ENCODE data around the gene ATP5F1A. TPM values are rescaled to one million over a fixed set of nuclear protein-coding genes. Genes with fewer than 3 reads are reported as not detected.
"Not testable (repeated sequence)": the region's sequence is repeated elsewhere in the genome, so short reads cannot be mapped to it uniquely, and the experiment has no call there.

The ATP5F1A gene
- polyA plus RNA-seq, 4 donors = 536 to 675 (median 608) TPM

- 99 to 100% (median 100%) methylated on average over 4 of the region's 4 CpGs for WGBS, 3 donors
- FAIRE-seq = not testable (repeated sequence)
Measured at GRCh38 chr18:46126625-46127024, 28.5 kb upstream of the ATP5F1A start.

GRCh38 chr18:46113751-46114150, 15.7 kb upstream of the ATP5F1A start:
- Histone ChIP-seq H3K4me1 (ENCODE audit: control insufficient read depth in 3 of 3, insufficient read depth in 2 of 3, low read depth in 1 of 3, low read length in 2 of 3) (no peaks in the 10 kb centered on the region), H3K9me3 (ENCODE audit: control insufficient read depth in 2 of 2, insufficient read depth in 1 of 2, low read depth in 1 of 2, low read length in 1 of 2) (peaks cover 0 to 4% of the 10 kb centered on the region in 2 donors), H3K27ac (ENCODE audit: low read depth in 1 of 3, low read length in 2 of 3) (no peak overlapping the region), H3K27me3 (ENCODE audit: control insufficient read depth in 3 of 3, insufficient read depth in 3 of 3, low read length in 3 of 3) (no peaks in the 10 kb centered on the region), H3K36me3 (ENCODE audit: control insufficient read depth in 3 of 3, insufficient read depth in 2 of 3, low read depth in 1 of 3, low read length in 3 of 3) (peaks cover 0 to 23% (median 2%) of the 10 kb centered on the region in 3 donors), H3K4me3 (ENCODE audit: low read depth in 1 of 3, low read length in 3 of 3) (no peak overlapping the region)
- FAIRE-seq = no peak
- DNase-seq = no peak
- 91 to 100% (median 96%) methylated on average over 1 of the region's 1 CpG for WGBS, 3 donors

More at GRCh38 chr18:46126625-46127024, 28.5 kb upstream of the ATP5F1A start:
- H3K4me1 ChIP-seq (ENCODE audit: control insufficient read depth in 3 of 3, insufficient read depth in 2 of 3, low read depth in 1 of 3, low read length in 2 of 3); H3K27me3 ChIP-seq (ENCODE audit: control insufficient read depth in 3 of 3, insufficient read depth in 3 of 3, low read length in 3 of 3); H3K9me3 ChIP-seq (ENCODE audit: control insufficient read depth in 2 of 2, insufficient read depth in 1 of 2, low read depth in 1 of 2, low read length in 1 of 2); H3K4me3 ChIP-seq (ENCODE audit: low read depth in 1 of 3, low read length in 3 of 3); H3K27ac ChIP-seq (ENCODE audit: low read depth in 1 of 3, low read length in 2 of 3); DNase-seq: not testable (repeated sequence)
- peaks cover 2 to 37% (median 4%) of the 10 kb centered on the region in 3 donors for H3K36me3 ChIP-seq (ENCODE audit: control insufficient read depth in 3 of 3, insufficient read depth in 2 of 3, low read depth in 1 of 3, low read length in 3 of 3)

- 95 to 96% (median 96%) methylated on average over 3 of the region's 3 CpGs for WGBS, 3 donors
Measured at GRCh38 chr18:46110406-46110805, 12.3 kb upstream of the ATP5F1A start.

GRCh38 chr18:46109386-46109785, 11.3 kb upstream of the ATP5F1A start:
- Histone ChIP-seq H3K27ac (ENCODE audit: low read depth in 1 of 3, low read length in 2 of 3) (no peak overlapping the region), H3K4me3 (ENCODE audit: low read depth in 1 of 3, low read length in 3 of 3) (no peak overlapping the region), H3K9me3 (ENCODE audit: control insufficient read depth in 2 of 2, insufficient read depth in 1 of 2, low read depth in 1 of 2, low read length in 1 of 2) (peaks cover 0 to 4% of the 10 kb centered on the region in 2 donors), H3K36me3 (ENCODE audit: control insufficient read depth in 3 of 3, insufficient read depth in 2 of 3, low read depth in 1 of 3, low read length in 3 of 3) (peaks cover 0 to 16% (median 3%) of the 10 kb centered on the region in 3 donors), H3K27me3 (ENCODE audit: control insufficient read depth in 3 of 3, insufficient read depth in 3 of 3, low read length in 3 of 3) (no peaks in the 10 kb centered on the region), H3K4me1 (ENCODE audit: control insufficient read depth in 3 of 3, insufficient read depth in 2 of 3, low read depth in 1 of 3, low read length in 2 of 3) (no peaks in the 10 kb centered on the region)
- WGBS, 3 donors = 89 to 97% (median 93%) methylated on average over 5 of the region's 5 CpGs
- DNase-seq (no peak), FAIRE-seq (no peak)

More at GRCh38 chr18:46110406-46110805, 12.3 kb upstream of the ATP5F1A start:
- H3K4me3 ChIP-seq (ENCODE audit: low read depth in 1 of 3, low read length in 3 of 3) = no peak overlapping the region
- peaks cover 0 to 4% of the 10 kb centered on the region in 2 donors for H3K9me3 ChIP-seq (ENCODE audit: control insufficient read depth in 2 of 2, insufficient read depth in 1 of 2, low read depth in 1 of 2, low read length in 1 of 2)
- H3K36me3 ChIP-seq (ENCODE audit: control insufficient read depth in 3 of 3, insufficient read depth in 2 of 3, low read depth in 1 of 3, low read length in 3 of 3) = peaks cover 0 to 20% (median 3%) of the 10 kb centered on the region in 3 donors
- DNase-seq (no peak), FAIRE-seq (no peak)
- H3K27me3 ChIP-seq (ENCODE audit: control insufficient read depth in 3 of 3, insufficient read depth in 3 of 3, low read length in 3 of 3) = no peaks in the 10 kb centered on the region
- H3K4me1 ChIP-seq (ENCODE audit: control insufficient read depth in 3 of 3, insufficient read depth in 2 of 3, low read depth in 1 of 3, low read length in 2 of 3) = no peaks in the 10 kb centered on the region
- no peak overlapping the region for H3K27ac ChIP-seq (ENCODE audit: low read depth in 1 of 3, low read length in 2 of 3)

GRCh38 chr18:46104128-46104911, 6.2 kb upstream of the ATP5F1A start, which contains the start of gene HAUS1:
TSS of gene HAUS1 (plus strand) at chr18:46104385. CDS start at chr18:46104412, 27 bp downstream.
- WGBS, 3 donors = 0 to 1% (median 0%) methylated on average over 50 to 57 of the region's 57 CpGs
- no peak for FAIRE-seq

GRCh38 chr18:46099463-46099862, 1.4 kb upstream of the ATP5F1A start:
- Histone ChIP-seq H3K9me3 (ENCODE audit: control insufficient read depth in 2 of 2, insufficient read depth in 1 of 2, low read depth in 1 of 2, low read length in 1 of 2) (no peaks in the 10 kb centered on the region), H3K27ac (ENCODE audit: low read depth in 1 of 3, low read length in 2 of 3) (no peak overlapping the region), H3K27me3 (ENCODE audit: control insufficient read depth in 3 of 3, insufficient read depth in 3 of 3, low read length in 3 of 3) (no peaks in the 10 kb centered on the region), H3K4me1 (ENCODE audit: control insufficient read depth in 3 of 3, insufficient read depth in 2 of 3, low read depth in 1 of 3, low read length in 2 of 3) (peaks cover 0 to 6% (median 6%) of the 10 kb centered on the region in 3 donors), H3K4me3 (ENCODE audit: low read depth in 1 of 3, low read length in 3 of 3) (no peak overlapping the region), H3K36me3 (ENCODE audit: control insufficient read depth in 3 of 3, insufficient read depth in 2 of 3, low read depth in 1 of 3, low read length in 3 of 3) (peaks cover 0 to 10% (median 0%) of the 10 kb centered on the region in 3 donors)
- DNase-seq = no peak
- 98 to 99% (median 98%) methylated on average over 8 of the region's 8 CpGs for WGBS, 3 donors
- no peak for FAIRE-seq

More at GRCh38 chr18:46104128-46104911, 6.2 kb upstream of the ATP5F1A start, which contains the start of gene HAUS1:
- H3K27me3 ChIP-seq (ENCODE audit: control insufficient read depth in 3 of 3, insufficient read depth in 3 of 3, low read length in 3 of 3) = no peaks in the 10 kb centered on the region
- H3K4me3 ChIP-seq (ENCODE audit: low read depth in 1 of 3, low read length in 3 of 3) = peak within 1 kb of the TSS; percentile 69 to 84 (median 73)
- no peaks in the 10 kb centered on the region for H3K4me1 ChIP-seq (ENCODE audit: control insufficient read depth in 3 of 3, insufficient read depth in 2 of 3, low read depth in 1 of 3, low read length in 2 of 3)
- H3K9me3 ChIP-seq (ENCODE audit: control insufficient read depth in 2 of 2, insufficient read depth in 1 of 2, low read depth in 1 of 2, low read length in 1 of 2) = no peaks in the 10 kb centered on the region
- DNase-seq = peak; percentile 92 to 93
- H3K27ac ChIP-seq (ENCODE audit: low read depth in 1 of 3, low read length in 2 of 3) = peak within 1 kb of the TSS; percentile 27 to 77 (median 67)
- peaks cover 0 to 4% (median 2%) of the 10 kb centered on the region in 3 donors for H3K36me3 ChIP-seq (ENCODE audit: control insufficient read depth in 3 of 3, insufficient read depth in 2 of 3, low read depth in 1 of 3, low read length in 3 of 3)

GRCh38 chr18:46098616-46098933, 479 bp upstream of the ATP5F1A start:
- Histone ChIP-seq H3K36me3 (ENCODE audit: control insufficient read depth in 3 of 3, insufficient read depth in 2 of 3, low read depth in 1 of 3, low read length in 3 of 3) (peaks cover 0 to 19% (median 0%) of the 10 kb centered on the region in 3 donors), H3K4me1 (ENCODE audit: control insufficient read depth in 3 of 3, insufficient read depth in 2 of 3, low read depth in 1 of 3, low read length in 2 of 3) (peaks cover 0 to 6% (median 6%) of the 10 kb centered on the region in 3 donors), H3K27ac (ENCODE audit: low read depth in 1 of 3, low read length in 2 of 3) (peak overlapping the region in 2 of 3 donors; percentile 78 to 95), H3K4me3 (ENCODE audit: low read depth in 1 of 3, low read length in 3 of 3) (peak overlapping the region in 2 of 3 donors; percentile 93 to 96), H3K27me3 (ENCODE audit: control insufficient read depth in 3 of 3, insufficient read depth in 3 of 3, low read length in 3 of 3) (no peaks in the 10 kb centered on the region), H3K9me3 (ENCODE audit: control insufficient read depth in 2 of 2, insufficient read depth in 1 of 2, low read depth in 1 of 2, low read length in 1 of 2) (no peaks in the 10 kb centered on the region)
- DNase-seq = no peak
- no peak for FAIRE-seq
- 24 to 29% (median 28%) methylated on average over 16 of the region's 16 CpGs for WGBS, 3 donors

- H3K4me1 ChIP-seq (ENCODE audit: control insufficient read depth in 3 of 3, insufficient read depth in 2 of 3, low read depth in 1 of 3, low read length in 2 of 3) = peaks cover 0 to 6% (median 6%) of the 10 kb centered on the region in 3 donors
- peak overlapping the region; percentile 91 to 96 (median 93) for H3K4me3 ChIP-seq (ENCODE audit: low read depth in 1 of 3, low read length in 3 of 3)
- WGBS, 3 donors = 0% methylated on average over 8 of the region's 8 CpGs
- no peaks in the 10 kb centered on the region for H3K27me3 ChIP-seq (ENCODE audit: control insufficient read depth in 3 of 3, insufficient read depth in 3 of 3, low read length in 3 of 3)
- DNase-seq (peak in 1 of 2 donors; percentile 46), FAIRE-seq (no peak)
- H3K9me3 ChIP-seq (ENCODE audit: control insufficient read depth in 2 of 2, insufficient read depth in 1 of 2, low read depth in 1 of 2, low read length in 1 of 2) = no peaks in the 10 kb centered on the region
- H3K36me3 ChIP-seq (ENCODE audit: control insufficient read depth in 3 of 3, insufficient read depth in 2 of 3, low read depth in 1 of 3, low read length in 3 of 3) = peaks cover 0 to 29% (median 0%) of the 10 kb centered on the region in 3 donors
- peak overlapping the region; percentile 86 to 98 (median 95) for H3K27ac ChIP-seq (ENCODE audit: low read depth in 1 of 3, low read length in 2 of 3)
Measured at GRCh38 chr18:46097431-46097800, 680 bp downstream of the ATP5F1A start.
